ENCODE data around the gene TEX30. TPM values are rescaled to one million over a fixed set of nuclear protein-coding genes. Genes with fewer than 3 reads are reported as not detected.

The TEX30 gene
- 10 to 100 TPM; 58.5 to 64.3 TPM for total RNA-seq
- polyA plus RNA-seq = 22.0 TPM

- Mint-ChIP-seq H3K4me3 (peak within 1 kb of the TSS; percentile 88 to 96 (median 92)), H3K27me3 (peaks cover 0 to 3% of the 10 kb centered on the region in 2 donors), H3K27ac (peak within 1 kb of the TSS; percentile 65 to 98 (median 95)), H3K36me3 (peaks cover 0 to 3% (median 0%) of the 10 kb centered on the region in 3 donors), H3K4me1 (peaks cover 35 to 52% (median 49%) of the 10 kb centered on the region in 3 donors), H3K9me3 (no peaks in the 10 kb centered on the region)
- Histone ChIP-seq H3K9me3 (ENCODE audit: low read length) (no peaks in the 10 kb centered on the region), H3K4me1 (ENCODE audit: insufficient read depth, low read length) (peaks cover 5% of the 10 kb centered on the region), H3K36me3 (ENCODE audit: insufficient read depth, low read length) (no peaks in the 10 kb centered on the region), H3K27me3 (ENCODE audit: insufficient read depth, low read length, poor library complexity, severe bottlenecking) (no peaks in the 10 kb centered on the region), H3K27ac (ENCODE audit: low read depth, low read length) (peak within 1 kb of the TSS; percentile 77), H3K4me3 (ENCODE audit: low read length) (peak within 1 kb of the TSS; percentile 87)
- POLR2A ChIA-PET = interaction anchor here (0.7 to 2.6 kb wide), 6 partner anchors 12 to 1134 kb away, joined by 3 to 28 read pairs (median 8); partner anchors contain the start of genes ERCC5 and TPP2
- CTCF ChIA-PET = interaction anchor here (1.3 to 4.1 kb wide), 6 partner anchors 12 to 182 kb away, joined by 3 to 28 read pairs (median 5); partner anchors contain the start of genes BIVM, ERCC5 and POGLUT2
- peak; percentile 80 to 91 (median 90) for DNase-seq
These were observed at the start of gene TEX30 for GRCh38 chr13:102773441-102774213. Gene TEX30 (minus strand): TSS chr13:102773786. CDS start chr13:102770026, 3,760 bp downstream.

- DNase-seq = no peak
- H3K9me3 ChIP-seq (ENCODE audit: low read length) = no peaks in the 10 kb centered on the region
- H3K4me3 ChIP-seq (ENCODE audit: low read length) = no peak overlapping the region
- ChIA-PET CTCF (no interaction called here), POLR2A (no interaction called here)
- no peaks in the 10 kb centered on the region for H3K4me1 ChIP-seq (ENCODE audit: insufficient read depth, low read length)
- Mint-ChIP-seq H3K4me1 (peaks cover 11 to 18% (median 12%) of the 10 kb centered on the region in 3 donors), H3K36me3 (peaks cover 8 to 57% (median 34%) of the 10 kb centered on the region in 3 donors), H3K4me3 (no peak overlapping the region), H3K27ac (peak overlapping the region in 1 of 8 donors; percentile 7), H3K9me3 (no peaks in the 10 kb centered on the region), H3K27me3 (no peaks in the 10 kb centered on the region)
- no peak overlapping the region for H3K27ac ChIP-seq (ENCODE audit: low read depth, low read length)
- H3K27me3 ChIP-seq (ENCODE audit: insufficient read depth, low read length, poor library complexity, severe bottlenecking) = no peaks in the 10 kb centered on the region
- no peaks in the 10 kb centered on the region for H3K36me3 ChIP-seq (ENCODE audit: insufficient read depth, low read length)
These were observed 44.3 kb upstream of the TEX30 start for GRCh38 chr13:102817907-102818306.

GRCh38 chr13:102817241-102817640, 43.7 kb upstream of the TEX30 start:
- Mint-ChIP-seq H3K9me3 (peaks cover 0 to under 1% (median 0%) of the 10 kb centered on the region in 5 donors), H3K27ac (peak overlapping the region in 1 of 8 donors; percentile 47), H3K4me3 (no peak overlapping the region), H3K36me3 (peaks cover 3 to 52% (median 31%) of the 10 kb centered on the region in 3 donors), H3K4me1 (peaks cover 14 to 22% (median 19%) of the 10 kb centered on the region in 3 donors), H3K27me3 (no peaks in the 10 kb centered on the region)
- Histone ChIP-seq H3K4me1 (ENCODE audit: insufficient read depth, low read length) (no peaks in the 10 kb centered on the region), H3K9me3 (ENCODE audit: low read length) (no peaks in the 10 kb centered on the region), H3K27me3 (ENCODE audit: insufficient read depth, low read length, poor library complexity, severe bottlenecking) (no peaks in the 10 kb centered on the region), H3K27ac (ENCODE audit: low read depth, low read length) (no peak overlapping the region), H3K4me3 (ENCODE audit: low read length) (no peak overlapping the region), H3K36me3 (ENCODE audit: insufficient read depth, low read length) (no peaks in the 10 kb centered on the region)
- POLR2A ChIA-PET = no interaction called here
- DNase-seq = no peak
- CTCF ChIA-PET = no interaction called here

GRCh38 chr13:102816708-102817107, 43.1 kb upstream of the TEX30 start:
- POLR2A ChIA-PET = no interaction called here
- Mint-ChIP-seq H3K27me3 (no peaks in the 10 kb centered on the region), H3K27ac (peak overlapping the region in 1 of 8 donors; percentile 47), H3K9me3 (peaks cover 0 to 5% (median 4%) of the 10 kb centered on the region in 5 donors), H3K4me3 (no peak overlapping the region), H3K36me3 (peaks cover 7 to 51% (median 32%) of the 10 kb centered on the region in 3 donors), H3K4me1 (peaks cover 18 to 27% (median 24%) of the 10 kb centered on the region in 3 donors)
- H3K4me3 ChIP-seq (ENCODE audit: low read length) = no peak overlapping the region
- no peaks in the 10 kb centered on the region for H3K9me3 ChIP-seq (ENCODE audit: low read length)
- CTCF ChIA-PET = no interaction called here
- no peak for DNase-seq
- H3K27ac ChIP-seq (ENCODE audit: low read depth, low read length) = no peak overlapping the region
- H3K36me3 ChIP-seq (ENCODE audit: insufficient read depth, low read length) = no peaks in the 10 kb centered on the region
- H3K27me3 ChIP-seq (ENCODE audit: insufficient read depth, low read length, poor library complexity, severe bottlenecking) = no peaks in the 10 kb centered on the region
- no peaks in the 10 kb centered on the region for H3K4me1 ChIP-seq (ENCODE audit: insufficient read depth, low read length)

- POLR2A ChIA-PET = no interaction called here
- Histone ChIP-seq H3K27ac (ENCODE audit: low read depth, low read length) (no peak overlapping the region), H3K4me1 (ENCODE audit: insufficient read depth, low read length) (no peaks in the 10 kb centered on the region), H3K36me3 (ENCODE audit: insufficient read depth, low read length) (no peaks in the 10 kb centered on the region), H3K27me3 (ENCODE audit: insufficient read depth, low read length, poor library complexity, severe bottlenecking) (no peaks in the 10 kb centered on the region), H3K4me3 (ENCODE audit: low read length) (no peak overlapping the region), H3K9me3 (ENCODE audit: low read length) (no peaks in the 10 kb centered on the region)
- CTCF ChIA-PET = no interaction called here
- peaks cover 4 to 7% (median 6%) of the 10 kb centered on the region in 5 donors for H3K9me3 Mint-ChIP-seq
- H3K4me3 Mint-ChIP-seq = no peak overlapping the region
- H3K27me3 Mint-ChIP-seq = no peaks in the 10 kb centered on the region
- peaks cover 16 to 54% (median 30%) of the 10 kb centered on the region in 3 donors for H3K36me3 Mint-ChIP-seq
- peaks cover 18 to 27% (median 24%) of the 10 kb centered on the region in 3 donors for H3K4me1 Mint-ChIP-seq
- H3K27ac Mint-ChIP-seq = no peak overlapping the region
- no peak for DNase-seq
These were observed 42.2 kb upstream of the TEX30 start for GRCh38 chr13:102815788-102816187.

- H3K36me3 ChIP-seq (ENCODE audit: insufficient read depth, low read length) = no peaks in the 10 kb centered on the region
- no peak overlapping the region for H3K27ac ChIP-seq (ENCODE audit: low read depth, low read length)
- H3K36me3 Mint-ChIP-seq = peaks cover 20 to 52% (median 28%) of the 10 kb centered on the region in 3 donors
- no peak overlapping the region for H3K4me3 ChIP-seq (ENCODE audit: low read length)
- DNase-seq = no peak
- peaks cover 20 to 27% (median 24%) of the 10 kb centered on the region in 3 donors for H3K4me1 Mint-ChIP-seq
- no peaks in the 10 kb centered on the region for H3K9me3 ChIP-seq (ENCODE audit: low read length)
- H3K27me3 Mint-ChIP-seq = no peaks in the 10 kb centered on the region
- H3K9me3 Mint-ChIP-seq = peaks cover 4 to 7% (median 6%) of the 10 kb centered on the region in 5 donors
- no peaks in the 10 kb centered on the region for H3K27me3 ChIP-seq (ENCODE audit: insufficient read depth, low read length, poor library complexity, severe bottlenecking)
- no peaks in the 10 kb centered on the region for H3K4me1 ChIP-seq (ENCODE audit: insufficient read depth, low read length)
- H3K4me3 Mint-ChIP-seq = no peak overlapping the region
- ChIA-PET POLR2A (no interaction called here), CTCF (no interaction called here)
- no peak overlapping the region for H3K27ac Mint-ChIP-seq
These were observed 41.2 kb upstream of the TEX30 start for GRCh38 chr13:102814793-102815192.

GRCh38 chr13:102814025-102814607, 40.5 kb upstream of the TEX30 start:
- DNase-seq = no peak
- Mint-ChIP-seq H3K27ac (peak overlapping the region in 4 of 8 donors; percentile 4 to 65 (median 20)), H3K4me3 (no peak overlapping the region)

More at GRCh38 chr13:102814025-102814607, 40.5 kb upstream of the TEX30 start:
- CTCF ChIA-PET = no interaction called here
- no peaks in the 10 kb centered on the region for H3K27me3 ChIP-seq (ENCODE audit: insufficient read depth, low read length, poor library complexity, severe bottlenecking)
- H3K36me3 ChIP-seq (ENCODE audit: insufficient read depth, low read length) = no peaks in the 10 kb centered on the region
- Mint-ChIP-seq H3K27me3 (no peaks in the 10 kb centered on the region), H3K36me3 (peaks cover 20 to 45% (median 23%) of the 10 kb centered on the region in 3 donors), H3K4me1 (peaks cover 20 to 30% (median 24%) of the 10 kb centered on the region in 3 donors), H3K9me3 (peaks cover 4 to 7% (median 6%) of the 10 kb centered on the region in 5 donors)
- no peaks in the 10 kb centered on the region for H3K4me1 ChIP-seq (ENCODE audit: insufficient read depth, low read length)
- POLR2A ChIA-PET = no interaction called here
- H3K9me3 ChIP-seq (ENCODE audit: low read length) = no peaks in the 10 kb centered on the region
- no peak overlapping the region for H3K27ac ChIP-seq (ENCODE audit: low read depth, low read length)
- no peak overlapping the region for H3K4me3 ChIP-seq (ENCODE audit: low read length)
